Right lobe of liver (tissue), 6 donors: Measurements from ENCODE around the gene ASPDH. TPM values are rescaled to one million over a fixed set of nuclear protein-coding genes. Genes with fewer than 3 reads are reported as not detected.

Experiments
- ATAC-seq, 4 donors: fragments of 200-7000 bp; cut with Tn5 transposase; one replicate each; pipeline ENCODE4 v1.9.1; 2020; ENCODE audit warnings: mild to moderate bottlenecking in 4 of 4, moderate library complexity in 4 of 4
- DNase-seq, 3 donors: peaks; one replicate each; pipeline ENCODE4 v3.0.0-alpha.2; 2020
- H3K27ac ChIP-seq, 3 donors: fragments of 200-600 bp; one replicate each; pipeline ENCODE4 v1.8.0; 2022
- H3K27me3 ChIP-seq, 2 donors: fragments of 200-600 bp; one replicate each; pipeline ENCODE4 v1.8.0; 2022
- H3K36me3 ChIP-seq, 4 donors: fragments of 200-600 bp; sonication (generic) in 1 of 4; one replicate each; pipeline versions ENCODE4 v1.5.1 to v1.8.0; 2017 to 2022; ENCODE audit warnings: control low read depth in 1 of 4
- H3K4me1 ChIP-seq, 4 donors: fragments of 200-600 bp; sonication (generic) in 1 of 4; one replicate each; pipeline versions ENCODE4 v1.5.1 to v1.8.0; 2017 to 2022; ENCODE audit warnings: control low read depth in 1 of 4
- H3K4me3 ChIP-seq, 3 donors: fragments of 200-600 bp; one replicate each; pipeline ENCODE4 v1.8.0; 2022
- H3K9me3 ChIP-seq, 4 donors: fragments of 200-600 bp; sonication (generic) in 1 of 4; one replicate each; pipeline versions ENCODE4 v1.5.1 to v1.8.0; 2017 to 2022; ENCODE audit warnings: control low read depth in 1 of 4
- POLR2A ChIP-seq: fragments of 450-650 bp; IDR thresholded peaks from one replicate; pipeline ENCODE4 v1.6.1; 2017; ENCODE audit warnings: antibody characterized with exemption, mild to moderate bottlenecking
- WGBS: methylation state at CpG from one replicate; pipeline ENCODE4 v1.1.6; 2018; ENCODE audit warnings: low coverage, low lambda C conversion rate; ENCODE audit not compliant: insufficient coverage; ENCODE audit errors: missing lambda C conversion rate; 5-methylcytosine and 5-hydroxymethylcytosine counted together
- intact Hi-C, 2 donors: fragments of 100-400 bp; cut with DNase I; formaldehyde crosslinking; loops; one replicate each; pipeline versions ENCODE4 v1.11.2 to v1.14.1; 2022
- total RNA-seq, 6 experiments: library from RNA; depleted of rRNA in 2 of 6; stranded (reverse); fragments of >200 nt in 2 of 6; fragmentation: NEBNext Ultra II Directional in 3 of 6; extraction: Animal tissue kit (Norgen Biotek cat#: 25700) in 3 of 6; gene quantifications; one replicate each; pipeline versions ENCODE4 v1.1.0 to v1.2.4, GENCODE V29; 2016 to 2023
- TF ChIP-seq, protein P1 (sequence below), 4 donors: fragments of 200-600 bp in 3 of 4; fragments of 450-650 bp in 1 of 4; IDR thresholded peaks; one replicate each; pipeline versions ENCODE4 v1.5.1 to v1.8.0; 2016 to 2022; ENCODE audit warnings: antibody characterized with exemption in 4 of 4, mild to moderate bottlenecking in 2 of 4
- donor health status: DM: no; HTN: yes; CAD: no.
- donor health status: DM: no; HTN: no; CAD: no.
- donor health status: DM: no; HTN: no; CAD: no.
- donor health status: DM: no; HTN: yes; CAD: no.
- donor health status: DM: no; HTN: yes; CAD: no.

Gene ASPDH
- total RNA-seq, 6 experiments from 2014 or later, result 22.1 to 67.8 (median 44.8) TPM

DNA sequence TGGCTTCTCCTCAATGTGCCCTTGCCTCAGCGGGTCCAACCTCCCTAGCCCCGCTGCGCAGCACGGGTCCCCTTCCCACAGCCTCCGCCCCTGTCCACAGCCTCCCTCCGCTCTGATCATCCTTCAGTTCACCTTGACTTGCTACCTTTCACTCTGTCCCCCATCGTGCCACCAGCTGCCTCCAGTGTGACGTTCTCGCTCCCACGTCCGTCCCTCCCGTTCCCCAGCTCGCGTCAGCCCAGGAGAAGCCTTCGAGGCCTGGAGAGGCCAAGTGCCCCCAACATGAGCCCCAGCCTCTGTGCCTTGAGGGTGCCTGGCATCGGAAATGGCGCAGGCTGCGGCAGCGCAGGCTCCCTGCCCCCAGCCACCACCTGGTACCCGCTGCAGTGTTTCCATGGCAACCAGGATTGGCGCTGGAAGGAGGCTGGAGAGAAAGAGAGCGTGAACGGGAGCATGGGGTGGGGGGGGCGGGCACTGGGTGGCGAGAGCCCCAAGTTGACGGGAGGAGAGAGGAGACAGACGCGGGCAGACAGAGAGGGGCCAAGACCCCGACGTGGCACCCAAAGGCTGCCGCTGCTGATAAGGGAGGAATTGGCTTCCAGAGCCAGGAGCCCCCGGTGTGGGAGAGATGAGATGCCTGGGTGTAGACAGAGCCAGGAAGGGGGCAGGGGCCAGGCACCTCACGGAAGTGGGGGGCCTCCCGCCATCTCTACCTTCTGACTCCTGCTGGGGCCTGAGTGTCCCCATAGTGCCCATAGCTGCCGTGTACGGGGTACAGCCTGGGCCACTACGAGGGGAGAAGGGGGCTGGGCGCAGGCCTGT, 844 bp upstream of the ASPDH start:
- H3K9me3 ChIP-seq, result no peaks in the 10 kb centered on the region
- 62% methylated on average over 19 of the region's 38 CpGs for WGBS
- no peak overlapping the region for H3K4me3 ChIP-seq
- no peaks in the 10 kb centered on the region for H3K27me3 ChIP-seq
- peaks cover 0 to 17% (median 4%) of the 10 kb centered on the region in 4 donors for H3K4me1 ChIP-seq
- intact Hi-C loops, result no loop called here
- peak in 1 of 3 donors; percentile 50 for DNase-seq
- no peak for ATAC-seq
- H3K36me3 ChIP-seq, result no peaks in the 10 kb centered on the region
- TF ChIP-seq, protein P1, sequence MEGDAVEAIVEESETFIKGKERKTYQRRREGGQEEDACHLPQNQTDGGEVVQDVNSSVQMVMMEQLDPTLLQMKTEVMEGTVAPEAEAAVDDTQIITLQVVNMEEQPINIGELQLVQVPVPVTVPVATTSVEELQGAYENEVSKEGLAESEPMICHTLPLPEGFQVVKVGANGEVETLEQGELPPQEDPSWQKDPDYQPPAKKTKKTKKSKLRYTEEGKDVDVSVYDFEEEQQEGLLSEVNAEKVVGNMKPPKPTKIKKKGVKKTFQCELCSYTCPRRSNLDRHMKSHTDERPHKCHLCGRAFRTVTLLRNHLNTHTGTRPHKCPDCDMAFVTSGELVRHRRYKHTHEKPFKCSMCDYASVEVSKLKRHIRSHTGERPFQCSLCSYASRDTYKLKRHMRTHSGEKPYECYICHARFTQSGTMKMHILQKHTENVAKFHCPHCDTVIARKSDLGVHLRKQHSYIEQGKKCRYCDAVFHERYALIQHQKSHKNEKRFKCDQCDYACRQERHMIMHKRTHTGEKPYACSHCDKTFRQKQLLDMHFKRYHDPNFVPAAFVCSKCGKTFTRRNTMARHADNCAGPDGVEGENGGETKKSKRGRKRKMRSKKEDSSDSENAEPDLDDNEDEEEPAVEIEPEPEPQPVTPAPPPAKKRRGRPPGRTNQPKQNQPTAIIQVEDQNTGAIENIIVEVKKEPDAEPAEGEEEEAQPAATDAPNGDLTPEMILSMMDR (IDR thresholded peaks at IDR 0.05), result no peak
- no peak for TF ChIP-seq POLR2A
- no peak overlapping the region for H3K27ac ChIP-seq

DNA sequence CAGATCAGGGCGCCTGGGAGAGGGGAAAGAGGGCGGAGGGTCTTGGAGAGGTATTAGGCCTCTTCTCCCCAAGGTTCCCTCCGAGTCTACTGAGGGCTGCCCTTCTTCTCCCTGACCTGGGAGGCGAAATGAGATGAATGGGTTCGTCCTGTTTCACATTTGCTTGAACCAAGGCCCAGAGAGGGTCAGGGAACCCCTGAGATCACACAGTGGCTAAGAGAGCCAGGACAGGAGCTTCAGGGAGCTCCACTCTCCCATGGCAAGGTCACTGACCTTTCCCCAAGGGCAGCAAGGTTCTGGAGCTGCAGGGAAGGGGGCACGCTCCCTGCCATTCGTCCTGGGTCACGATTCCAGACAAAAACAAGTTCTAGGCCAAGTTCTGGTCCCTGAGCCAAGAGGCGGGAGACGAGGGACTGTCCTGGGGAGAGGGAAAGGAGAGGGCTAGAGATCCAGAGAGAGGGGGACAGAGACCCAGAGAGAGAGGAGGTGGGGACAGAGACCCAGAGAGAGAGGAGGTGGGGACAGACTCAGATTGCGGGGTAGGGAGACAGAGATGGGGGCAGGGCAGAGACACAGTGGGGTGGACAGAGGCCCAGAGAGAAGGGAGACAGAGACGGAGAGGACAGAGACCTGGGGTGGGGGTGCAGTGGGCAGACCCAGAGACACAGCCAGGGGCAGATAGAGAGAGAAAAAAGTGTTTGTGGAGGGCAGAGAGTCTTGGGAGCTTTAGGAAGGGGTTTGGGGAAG, 541 bp downstream of the ASPDH start:
- TF ChIP-seq, protein P1 (IDR thresholded peaks at IDR 0.05), result no peak
- no peak for TF ChIP-seq POLR2A
- DNase-seq (peak in 1 of 3 donors; percentile 60), ATAC-seq (peak; percentile 1 to 15 (median 2))
- Histone ChIP-seq H3K4me3 (peak overlapping the region; percentile 32 to 59 (median 57)), H3K27me3 (no peaks in the 10 kb centered on the region), H3K9me3 (no peaks in the 10 kb centered on the region), H3K4me1 (peaks cover 0 to 17% (median 4%) of the 10 kb centered on the region in 4 donors), H3K36me3 (no peaks in the 10 kb centered on the region), H3K27ac (peak overlapping the region; percentile 63 to 85 (median 72))
- 13% methylated on average over 8 of the region's 12 CpGs for WGBS
- intact Hi-C loops, result no loop called here

DNA sequence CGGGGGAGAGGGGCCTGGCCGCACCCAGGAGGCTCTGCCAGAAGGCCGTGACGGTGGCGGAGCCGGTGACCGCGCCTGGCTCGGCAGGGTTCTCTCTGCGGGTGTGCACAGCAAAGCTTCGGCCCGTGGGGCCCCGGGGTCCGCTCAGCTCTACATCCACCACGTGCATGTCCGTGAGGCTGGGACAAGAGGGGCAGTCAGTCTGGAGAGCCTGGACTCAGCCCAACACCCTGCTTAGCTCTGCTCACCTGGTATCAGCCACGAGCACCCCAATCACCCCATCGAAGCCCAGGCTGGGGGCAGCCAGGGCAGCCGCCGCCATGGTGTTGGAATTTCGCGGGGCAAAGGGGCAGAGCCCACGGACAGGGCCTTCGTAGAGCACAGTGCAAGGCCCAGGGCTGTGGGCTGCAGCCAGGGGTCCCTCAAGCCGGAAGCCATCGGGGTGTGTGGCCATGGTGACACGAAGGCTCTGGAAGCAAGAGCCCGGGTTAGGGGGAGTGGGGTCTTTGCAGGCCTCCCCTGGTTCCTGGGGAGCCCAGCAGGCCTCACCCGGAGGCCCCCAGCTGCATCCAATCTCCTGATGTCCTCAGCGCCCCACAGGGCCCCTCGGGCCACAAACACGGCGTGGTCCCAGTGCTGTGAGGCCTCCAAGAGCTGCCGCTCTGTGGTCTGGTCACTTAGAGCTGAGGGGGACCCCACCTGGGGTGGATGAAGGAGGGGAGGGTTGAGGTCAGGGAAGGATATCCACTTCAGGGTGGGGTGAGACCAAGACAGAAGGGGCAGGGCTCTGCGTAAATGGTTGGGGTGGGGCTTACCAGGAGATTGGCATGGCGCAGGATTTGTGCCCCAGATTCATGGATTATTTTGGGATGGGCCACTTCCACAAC, 1.4 kb downstream of the ASPDH start:
- Histone ChIP-seq H3K27me3 (no peaks in the 10 kb centered on the region), H3K27ac (peak overlapping the region in 2 of 3 donors; percentile 72 to 85)
- peak in 1 of 3 donors; percentile 64 for DNase-seq

More for the DNA sequence above, 1.4 kb downstream of the ASPDH start:
- no peaks in the 10 kb centered on the region for H3K9me3 ChIP-seq
- H3K4me1 ChIP-seq, result peaks cover 0 to 17% (median 4%) of the 10 kb centered on the region in 4 donors
- no peak for TF ChIP-seq POLR2A
- TF ChIP-seq, protein P1 (IDR thresholded peaks at IDR 0.05), result no peak
- H3K36me3 ChIP-seq, result no peaks in the 10 kb centered on the region
- H3K4me3 ChIP-seq, result peak overlapping the region; percentile 32 to 76 (median 72)
- WGBS, result 80% methylated on average over 8 of the region's 36 CpGs
- intact Hi-C loops, result no loop called here
- ATAC-seq, result no peak
